ENCODE results near the gene COL12A1. TPM values are rescaled to one million over a fixed set of nuclear protein-coding genes. Genes with fewer than 3 reads are reported as not detected.

The COL12A1 gene
- total and polyA plus RNA-seq, 9 of the 15 experiments (the other 6 are each of a cell fraction or from before 2014, with no cell fraction given) = 0.11 TPM; not detected in 8

GRCh38 chr6:75114195-75114594, 91.7 kb downstream of the COL12A1 start:
- H3K27ac ChIP-seq (ENCODE audit: extremely low read depth, low read depth, low read length) = no peak overlapping the region
- H2AFZ ChIP-seq (ENCODE audit: low read depth, low read length) = no peak overlapping the region
- H3K36me3 ChIP-seq (ENCODE audit: control insufficient read depth, insufficient read depth, low read length) = no peaks in the 10 kb centered on the region
- in situ Hi-C loops (cut with MboI) (no loop called here), intact Hi-C loops (cut with micrococcal nuclease) (no loop called here)
- no peak overlapping the region for H3K9ac ChIP-seq (ENCODE audit: insufficient read depth in 1 of 2, low read depth in 2 of 2, low read length in 2 of 2)
- no peaks in the 10 kb centered on the region for H4K20me1 ChIP-seq (replicated peaks; ENCODE audit: control insufficient read depth, insufficient read depth, low read length)
- TF ChIP-seq SMARCA4 (IDR thresholded peaks at IDR 0.05) (no peak), ARID1B (IDR thresholded peaks at IDR 0.05) (no peak)
- TF ChIP-seq, protein P1, sequence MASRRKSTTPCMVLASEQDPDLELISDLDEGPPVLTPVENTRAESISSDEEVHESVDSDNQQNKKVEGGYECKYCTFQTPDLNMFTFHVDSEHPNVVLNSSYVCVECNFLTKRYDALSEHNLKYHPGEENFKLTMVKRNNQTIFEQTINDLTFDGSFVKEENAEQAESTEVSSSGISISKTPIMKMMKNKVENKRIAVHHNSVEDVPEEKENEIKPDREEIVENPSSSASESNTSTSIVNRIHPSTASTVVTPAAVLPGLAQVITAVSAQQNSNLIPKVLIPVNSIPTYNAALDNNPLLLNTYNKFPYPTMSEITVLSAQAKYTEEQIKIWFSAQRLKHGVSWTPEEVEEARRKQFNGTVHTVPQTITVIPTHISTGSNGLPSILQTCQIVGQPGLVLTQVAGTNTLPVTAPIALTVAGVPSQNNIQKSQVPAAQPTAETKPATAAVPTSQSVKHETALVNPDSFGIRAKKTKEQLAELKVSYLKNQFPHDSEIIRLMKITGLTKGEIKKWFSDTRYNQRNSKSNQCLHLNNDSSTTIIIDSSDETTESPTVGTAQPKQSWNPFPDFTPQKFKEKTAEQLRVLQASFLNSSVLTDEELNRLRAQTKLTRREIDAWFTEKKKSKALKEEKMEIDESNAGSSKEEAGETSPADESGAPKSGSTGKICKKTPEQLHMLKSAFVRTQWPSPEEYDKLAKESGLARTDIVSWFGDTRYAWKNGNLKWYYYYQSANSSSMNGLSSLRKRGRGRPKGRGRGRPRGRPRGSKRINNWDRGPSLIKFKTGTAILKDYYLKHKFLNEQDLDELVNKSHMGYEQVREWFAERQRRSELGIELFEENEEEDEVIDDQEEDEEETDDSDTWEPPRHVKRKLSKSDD (conservative IDR thresholded peaks at IDR 0.05; ENCODE audit: low read length) = no peak
- no peaks in the 10 kb centered on the region for H3K4me1 ChIP-seq (replicated peaks in 1 of 2; ENCODE audit: control insufficient read depth in 2 of 2, insufficient read depth in 2 of 2, low read length in 2 of 2)
- no TSS peak for BruUV-seq (replicated peaks)
- ChIA-PET POLR2A (no interaction called here), CTCF (ENCODE audit: low intra/inter-chr PET ratio) (no interaction called here)
- H3K9me1 ChIP-seq (ENCODE audit: control insufficient read depth, insufficient read depth, low read length) = no peaks in the 10 kb centered on the region
- H3K4me3 ChIP-seq = no peak overlapping the region
- no peaks in the 10 kb centered on the region for H3K9me3 ChIP-seq (replicated peaks; ENCODE audit: control insufficient read depth, insufficient read depth, low read depth, low read length)
- H3K4me2 ChIP-seq (ENCODE audit: insufficient read depth, low read length) = no peak overlapping the region
- H3K27me3 ChIP-seq (ENCODE audit: control insufficient read depth in 2 of 2, insufficient read depth in 2 of 2, low read length in 2 of 2) = no peaks in the 10 kb centered on the region
- FAIRE-seq (no peak), ATAC-seq (no peak), DNase-seq (ENCODE audit: extremely low read depth in 1 of 4, low spot score in 3 of 4) (no peak)
- no peaks in the 10 kb centered on the region for H3K79me2 ChIP-seq (ENCODE audit: control insufficient read depth, insufficient read depth, low read length)

- ATAC-seq = no peak
- Histone ChIP-seq H2AFZ (ENCODE audit: low read depth, low read length) (no peak overlapping the region), H3K27me3 (ENCODE audit: control insufficient read depth in 2 of 2, insufficient read depth in 2 of 2, low read length in 2 of 2) (no peaks in the 10 kb centered on the region), H3K4me1 (replicated peaks in 1 of 2; ENCODE audit: control insufficient read depth in 2 of 2, insufficient read depth in 2 of 2, low read length in 2 of 2) (no peaks in the 10 kb centered on the region), H3K4me2 (ENCODE audit: insufficient read depth, low read length) (no peak overlapping the region), H4K20me1 (replicated peaks; ENCODE audit: control insufficient read depth, insufficient read depth, low read length) (no peaks in the 10 kb centered on the region), H3K79me2 (ENCODE audit: control insufficient read depth, insufficient read depth, low read length) (no peaks in the 10 kb centered on the region), H3K36me3 (ENCODE audit: control insufficient read depth, insufficient read depth, low read length) (no peaks in the 10 kb centered on the region), H3K4me3 (no peak overlapping the region), H3K9ac (ENCODE audit: insufficient read depth in 1 of 2, low read depth in 2 of 2, low read length in 2 of 2) (no peak overlapping the region), H3K9me3 (replicated peaks; ENCODE audit: control insufficient read depth, insufficient read depth, low read depth, low read length) (no peaks in the 10 kb centered on the region), H3K27ac (ENCODE audit: extremely low read depth, low read depth, low read length) (no peak overlapping the region), H3K9me1 (ENCODE audit: control insufficient read depth, insufficient read depth, low read length) (no peaks in the 10 kb centered on the region)
- BruUV-seq (replicated peaks) = no TSS peak
- 0% methylated on average over 2 of the region's 2 CpGs for WGBS (ENCODE audit: insufficient coverage, low coverage, missing lambda C conversion rate)
- in situ Hi-C loops (cut with MboI) (no loop called here), intact Hi-C loops (cut with micrococcal nuclease) (no loop called here)
- CTCF ChIA-PET (ENCODE audit: low intra/inter-chr PET ratio) = no interaction called here
- no peak for DNase-seq (ENCODE audit: extremely low read depth in 1 of 4, low spot score in 3 of 4)
- TF ChIP-seq MAFF (IDR thresholded peaks at IDR 0.05; ENCODE audit: low read length) (no peak), MTA1 (IDR thresholded peaks at IDR 0.05; ENCODE audit: borderline replicate concordance) (no peak), NFE2L1 (tag; IDR thresholded peaks at IDR 0.05; ENCODE audit: borderline replicate concordance, low read depth) (no peak), ZNF184 (CRISPR knock-in tag; IDR thresholded peaks at IDR 0.05) (no peak), ZNF561 (CRISPR knock-in tag; conservative IDR thresholded peaks at IDR 0.05) (no peak), ZBTB7A (IDR thresholded peaks at IDR 0.05; ENCODE audit: borderline replicate concordance, control insufficient read depth, low read depth, low read length) (no peak), PYGO2 (tag; IDR thresholded peaks at IDR 0.05) (no peak), FOXP1 (CRISPR knock-in tag; IDR thresholded peaks at IDR 0.05) (no peak)
- TF ChIP-seq, protein P2, sequence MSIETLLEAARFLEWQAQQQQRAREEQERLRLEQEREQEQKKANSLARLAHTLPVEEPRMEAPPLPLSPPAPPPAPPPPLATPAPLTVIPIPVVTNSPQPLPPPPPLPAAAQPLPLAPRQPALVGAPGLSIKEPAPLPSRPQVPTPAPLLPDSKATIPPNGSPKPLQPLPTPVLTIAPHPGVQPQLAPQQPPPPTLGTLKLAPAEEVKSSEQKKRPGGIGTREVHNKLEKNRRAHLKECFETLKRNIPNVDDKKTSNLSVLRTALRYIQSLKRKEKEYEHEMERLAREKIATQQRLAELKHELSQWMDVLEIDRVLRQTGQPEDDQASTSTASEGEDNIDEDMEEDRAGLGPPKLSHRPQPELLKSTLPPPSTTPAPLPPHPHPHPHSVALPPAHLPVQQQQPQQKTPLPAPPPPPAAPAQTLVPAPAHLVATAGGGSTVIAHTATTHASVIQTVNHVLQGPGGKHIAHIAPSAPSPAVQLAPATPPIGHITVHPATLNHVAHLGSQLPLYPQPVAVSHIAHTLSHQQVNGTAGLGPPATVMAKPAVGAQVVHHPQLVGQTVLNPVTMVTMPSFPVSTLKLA (conservative IDR thresholded peaks at IDR 0.05) = no peak
- POLR2A ChIA-PET = no interaction called here
- no peak for FAIRE-seq
Measured at GRCh38 chr6:75113446-75113845, 92.4 kb downstream of the COL12A1 start.

Data from K562 (cell line).